Thyroid gland (tissue), 4 donors: ENCODE data around the gene LEFTY2. TPM values are rescaled to one million over a fixed set of nuclear protein-coding genes. Genes with fewer than 3 reads are reported as not detected.
"Not testable (repeated sequence)": the region's sequence is repeated elsewhere in the genome, so short reads cannot be mapped to it uniquely, and the experiment has no call there.

Experiments used
- DNase-seq, 2 donors: peaks; one replicate each; pipeline ENCODE4 v3.0.0-alpha.2; 2019
- H3K27ac ChIP-seq, 3 donors: fragments of 200-600 bp; sonication (generic); 1 replicate in 2 of 3; 2 replicates in 1 of 3; pipeline ENCODE4 v1.5.1; 2016 to 2019; ENCODE audit warnings: mild to moderate bottlenecking in 1 of 3, moderate library complexity in 1 of 3
- H3K27me3 ChIP-seq: fragments of 200-600 bp; sonication (generic); one replicate; pipeline ENCODE4 v1.5.1; 2019
- H3K36me3 ChIP-seq, 2 donors: fragments of 200-600 bp; sonication (generic); one replicate each; pipeline ENCODE4 v1.5.1; 2016 to 2019
- H3K4me1 ChIP-seq, 2 donors: fragments of 200-600 bp; sonication (generic); one replicate each; pipeline ENCODE4 v1.5.1; 2017 to 2019
- H3K4me3 ChIP-seq, 3 donors: fragments of 200-600 bp; sonication (generic); replicated peaks in 1 of 3; 1 replicate in 2 of 3; 2 replicates in 1 of 3; pipeline ENCODE4 v1.5.1; 2016; ENCODE audit warnings: mild to moderate bottlenecking in 1 of 3
- H3K9me3 ChIP-seq: fragments of 200-600 bp; sonication (generic); one replicate; pipeline ENCODE4 v1.5.1; 2017
- CTCF ChIP-seq, 6 experiments: fragments of 200-600 bp in 3 of 6; fragments of 450-650 bp in 3 of 6; sonication (generic) in 3 of 6; IDR thresholded peaks; one replicate each; pipeline ENCODE4 v1.5.1; 2016 to 2019; ENCODE audit warnings: antibody characterized with exemption in 6 of 6, mild to moderate bottlenecking in 2 of 6, inconsistent platforms in 1 of 6, moderate library complexity in 1 of 6
- POLR2A ChIP-seq, 2 donors: fragments of 450-650 bp; IDR thresholded peaks; one replicate each; pipeline ENCODE4 v1.6.1; 2017; ENCODE audit warnings: antibody characterized with exemption in 2 of 2, mild to moderate bottlenecking in 2 of 2, moderate library complexity in 1 of 2
- WGBS, 2 donors: methylation state at CpG; one replicate each; pipeline ENCODE4 v1.1.5; 2017; 5-methylcytosine and 5-hydroxymethylcytosine counted together
- intact Hi-C: fragments of 100-400 bp; cut with DNase I; formaldehyde crosslinking; loops from one replicate; pipeline ENCODE4 v1.15.1; 2023
- total RNA-seq, 4 donors: library from RNA; depleted of rRNA; stranded (reverse); fragments of >200 nt; gene quantifications; one replicate each; pipeline ENCODE4 v1.2.3, GENCODE V29; 2016

Gene LEFTY2
- total RNA-seq, 4 donors from 2014 or later, result 0.11 to 0.29 TPM; not detected in 2

- 91 to 93% methylated on average over 10 to 16 of the region's 21 CpGs for WGBS, 2 donors
- H3K36me3 ChIP-seq, result no peaks in the 10 kb centered on the region
- TF ChIP-seq CTCF (IDR thresholded peaks at IDR 0.05) (no peak), POLR2A (IDR thresholded peaks at IDR 0.05) (no peak)
- intact Hi-C loops, result no loop called here
- peaks cover 0 to 11% of the 10 kb centered on the region in 2 donors for H3K4me1 ChIP-seq
- no peak overlapping the region for H3K27ac ChIP-seq
- H3K9me3 ChIP-seq, result no peaks in the 10 kb centered on the region
- DNase-seq, result no peak
- no peaks in the 10 kb centered on the region for H3K27me3 ChIP-seq
- no peak overlapping the region for H3K4me3 ChIP-seq
These were observed 3.7 kb downstream of the LEFTY2 start for GRCh38 chr1:225937048-225937968.

GRCh38 chr1:225936523-225936922, 4.5 kb downstream of the LEFTY2 start:
- peaks cover 0 to 10% of the 10 kb centered on the region in 2 donors for H3K4me1 ChIP-seq
- no peak overlapping the region for H3K4me3 ChIP-seq
- 74 to 86% methylated on average over 3 of the region's 3 CpGs for WGBS, 2 donors
- H3K36me3 ChIP-seq, result no peaks in the 10 kb centered on the region
- H3K27ac ChIP-seq, result no peak overlapping the region
- H3K27me3 ChIP-seq, result no peaks in the 10 kb centered on the region
- no peak for TF ChIP-seq CTCF (IDR thresholded peaks at IDR 0.05)
- TF ChIP-seq POLR2A (IDR thresholded peaks at IDR 0.05), result no peak
- intact Hi-C loops, result no loop called here
- DNase-seq, result no peak
- H3K9me3 ChIP-seq, result no peaks in the 10 kb centered on the region

GRCh38 chr1:225936086-225936485, 4.9 kb downstream of the LEFTY2 start:
- intact Hi-C loops, H3K9me3 ChIP-seq, H3K36me3 ChIP-seq, H3K27ac ChIP-seq, H3K4me3 ChIP-seq, H3K27me3 ChIP-seq, H3K4me1 ChIP-seq, DNase-seq: not testable (repeated sequence)
- 85% methylated on average over 8 of the region's 8 CpGs for WGBS, 2 donors

GRCh38 chr1:225934711-225935110, 6.3 kb downstream of the LEFTY2 start:
- H3K4me1 ChIP-seq, result no peaks in the 10 kb centered on the region
- TF ChIP-seq POLR2A (IDR thresholded peaks at IDR 0.05) (no peak), CTCF (IDR thresholded peaks at IDR 0.05) (no peak)
- no peak for DNase-seq
- H3K4me3 ChIP-seq, result no peak overlapping the region
- no peaks in the 10 kb centered on the region for H3K36me3 ChIP-seq
- H3K27ac ChIP-seq, result no peak overlapping the region
- intact Hi-C loops, result no loop called here
- no peaks in the 10 kb centered on the region for H3K27me3 ChIP-seq
- 88 to 93% methylated on average over 5 of the region's 5 CpGs for WGBS, 2 donors
- no peaks in the 10 kb centered on the region for H3K9me3 ChIP-seq

DNA sequence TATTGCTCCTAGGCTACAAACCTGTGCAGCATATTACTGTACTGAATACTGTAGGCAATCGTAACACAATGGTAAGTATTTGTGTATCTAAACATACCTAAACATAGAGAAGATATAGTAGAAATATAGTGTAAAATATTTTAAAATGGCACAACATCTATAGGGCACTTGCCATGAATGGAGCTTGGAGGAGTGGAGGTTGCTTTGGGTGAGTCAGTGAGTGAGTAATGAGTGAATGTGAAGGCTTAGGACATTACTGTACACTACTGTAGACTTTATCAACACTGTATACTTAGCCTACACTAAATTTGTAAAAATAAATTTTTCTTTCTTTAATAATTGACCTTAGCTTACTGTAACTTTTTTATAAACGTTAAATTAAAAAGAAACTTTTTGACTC, 7.9 kb downstream of the LEFTY2 start:
- no peak for DNase-seq
- H3K36me3 ChIP-seq, result no peaks in the 10 kb centered on the region
- H3K9me3 ChIP-seq, result no peaks in the 10 kb centered on the region
- WGBS, 2 donors, result 87 to 91% methylated on average over 2 of the region's 2 CpGs
- no peak overlapping the region for H3K27ac ChIP-seq
- H3K27me3 ChIP-seq, result no peaks in the 10 kb centered on the region
- intact Hi-C loops, result no loop called here
- no peaks in the 10 kb centered on the region for H3K4me1 ChIP-seq
- TF ChIP-seq CTCF (IDR thresholded peaks at IDR 0.05), result no peak
- no peak for TF ChIP-seq POLR2A (IDR thresholded peaks at IDR 0.05)
- no peak overlapping the region for H3K4me3 ChIP-seq
